Endothelial cell of umbilical vein (primary cell): Measurements from ENCODE around the gene MBLAC2. TPM values are rescaled to one million over a fixed set of nuclear protein-coding genes. Genes with fewer than 3 reads are reported as not detected.

Experiments used
- BruUV-seq: library from RNA; stranded (reverse); fragments of 400-500 nt; replicated peaks from 2 replicates; lab custom pipeline; 2021; lab: Mats Ljungman, UMichigan
- CTCF ChIA-PET: fragments of 300-600, 350-600 bp; sonication (Branson Sonifier 250); formaldehyde crosslinking; loops from one replicate; lab custom pipeline; 2021; ENCODE audit warnings: antibody characterized with exemption, inconsistent platforms; lab: Charles Lee
- POLR2A ChIA-PET: fragments of 300-600, 350-600 bp; sonication (Branson Sonifier 250); formaldehyde crosslinking; loops from one replicate; lab custom pipeline; 2021; ENCODE audit warnings: antibody characterized with exemption, inconsistent platforms; lab: Charles Lee
- DNase-seq: peaks from one replicate; pipeline ENCODE4 v3.0.0-alpha.2; 2011; ENCODE audit warnings: low read depth, low spot score
- FAIRE-seq: peaks from 2 replicates; lab custom pipeline; 2011; peaks lifted over from hg19 to GRCh38; lab: Jason Lieb, UNC
- H2AFZ ChIP-seq: 2 replicates; pipeline ENCODE4 v1.6.0; 2012; ENCODE audit warnings: low read depth, low read length, control low read depth, inconsistent platforms
- H3K27ac ChIP-seq: 2 replicates; pipeline ENCODE4 v1.5.1; 2011; ENCODE audit warnings: low read depth, mild to moderate bottlenecking, control low read depth, low read length, moderate library complexity; ENCODE audit not compliant: insufficient read depth
- H3K27me3 ChIP-seq, 2 experiments: 2 replicates each; pipeline versions ENCODE4 v1.6.0 to v1.6.1; 2011; ENCODE audit warnings: low read length in 2 of 2, mixed read lengths in 1 of 2; ENCODE audit not compliant: control insufficient read depth in 2 of 2, insufficient read depth in 2 of 2
- H3K36me3 ChIP-seq, 2 experiments: 2 replicates in 1 of 2; 3 replicates in 1 of 2; pipeline ENCODE4 v1.5.1; 2011; ENCODE audit warnings: low read length in 2 of 2, mild to moderate bottlenecking in 1 of 2, moderate library complexity in 1 of 2; ENCODE audit not compliant: control insufficient read depth in 2 of 2, insufficient read depth in 2 of 2; ENCODE audit errors: extremely low read depth in 1 of 2
- H3K4me1 ChIP-seq: 3 replicates; pipeline ENCODE4 v1.5.1; 2011; ENCODE audit warnings: mild to moderate bottlenecking, low read length; ENCODE audit not compliant: control insufficient read depth, insufficient read depth; ENCODE audit errors: extremely low read depth
- H3K4me2 ChIP-seq: 2 replicates; pipeline ENCODE4 v1.6.1; 2011; ENCODE audit warnings: low read length, control low read depth, mixed read lengths; ENCODE audit not compliant: insufficient read depth
- H3K4me3 ChIP-seq, 3 experiments: fragments of 200-600 bp in 1 of 3; sonication (generic), shearing (Covaris generic) in 1 of 3; replicated peaks in 1 of 3; 2 replicates each; pipeline ENCODE4 v1.5.1; 2011 to 2016; ENCODE audit warnings: control low read depth in 3 of 3, low read length in 3 of 3, mild to moderate bottlenecking in 2 of 3, inconsistent platforms in 1 of 3, low read depth in 1 of 3, moderate library complexity in 1 of 3; ENCODE audit not compliant: insufficient read depth in 1 of 3
- H3K79me2 ChIP-seq: 2 replicates; pipeline ENCODE4 v1.6.0; 2012; ENCODE audit warnings: low read length, inconsistent platforms; ENCODE audit not compliant: control insufficient read depth, insufficient read depth
- H3K9ac ChIP-seq: replicated peaks from 2 replicates; pipeline ENCODE3; 2011; ENCODE audit warnings: low read length, control low read depth; ENCODE audit not compliant: insufficient read depth; ENCODE audit errors: extremely low read depth
- H3K9me1 ChIP-seq: replicated peaks from 3 replicates; pipeline ENCODE4 v1.6.0; 2011; ENCODE audit warnings: mild to moderate bottlenecking, low read length; ENCODE audit not compliant: control insufficient read depth, insufficient read depth; ENCODE audit errors: extremely low read depth
- H3K9me3 ChIP-seq: replicated peaks from 2 replicates; pipeline ENCODE4 v1.5.1; 2012; ENCODE audit warnings: low read length, inconsistent platforms; ENCODE audit not compliant: control insufficient read depth, insufficient read depth
- H4K20me1 ChIP-seq: replicated peaks from 2 replicates; pipeline ENCODE3; 2011; ENCODE audit warnings: mild to moderate bottlenecking, low read length; ENCODE audit not compliant: control insufficient read depth, insufficient read depth; ENCODE audit errors: extremely low read depth
- EZH2 ChIP-seq: IDR thresholded peaks from 2 replicates; pipeline ENCODE4 v1.6.1; 2012; ENCODE audit warnings: borderline replicate concordance, low read depth, mild to moderate bottlenecking, moderate library complexity, low read length, inconsistent platforms; ENCODE audit not compliant: severe bottlenecking
- FOS ChIP-seq: IDR thresholded peaks from 2 replicates; pipeline ENCODE4 v1.6.1; 2011; ENCODE audit warnings: mild to moderate bottlenecking, low read length, moderate library complexity, borderline replicate concordance; ENCODE audit not compliant: insufficient read depth
- GATA2 ChIP-seq: IDR thresholded peaks from 2 replicates; pipeline ENCODE4 v1.7.0; 2011; ENCODE audit warnings: low read depth, mild to moderate bottlenecking, moderate library complexity, mixed read lengths, low read length; ENCODE audit not compliant: insufficient read length, insufficient read depth
- JUN ChIP-seq: IDR thresholded peaks from 2 replicates; pipeline ENCODE4 v1.6.1; 2011; ENCODE audit warnings: borderline replicate concordance, low read depth; ENCODE audit not compliant: insufficient read length, insufficient read depth
- MYC ChIP-seq: IDR thresholded peaks from one replicate; pipeline ENCODE4 v1.6.1; 2011; ENCODE audit warnings: mild to moderate bottlenecking, low read depth, low read length
- POLR2A ChIP-seq: IDR thresholded peaks from 2 replicates; pipeline ENCODE4 v1.6.1; 2012; ENCODE audit warnings: low read depth, mild to moderate bottlenecking, control low read depth, low read length
- POLR2AphosphoS5 ChIP-seq: IDR thresholded peaks from 2 replicates; pipeline ENCODE4 v1.6.1; 2012; ENCODE audit warnings: low read depth, mild to moderate bottlenecking, control low read depth, low read length, moderate library complexity; ENCODE audit not compliant: insufficient read depth
- dilution Hi-C: fragments of 300-500 bp; cut with MboI; formaldehyde crosslinking; loops from one replicate; pipeline ENCODE4 v1.15.0; 2019; ENCODE audit warnings: low sequenced_read_pairs; ENCODE audit not compliant: extremely low pct_ligation_motif_present
- intact Hi-C: fragments of 100-400 bp; cut with micrococcal nuclease; formaldehyde crosslinking; loops from one replicate; pipeline ENCODE4 v1.10.0; 2022
- polyA plus RNA-seq, 4 experiments: library from polyadenylated mRNA; depleted of rRNA in 3 of 4; stranded (reverse) in 3 of 4; unstranded in 1 of 4; fragments of >200 nt; gene quantifications; 2 replicates each; pipeline versions ENCODE4 v1.2.1 to v1.2.3, GENCODE V29; 2011 to 2012; ENCODE audit warnings: missing spikeins in 1 of 4
- total RNA-seq: library from RNA; stranded (reverse); gene quantifications from 2 replicates; pipeline ENCODE4 v1.2.3, GENCODE V29; 2021
- TF ChIP-seq, protein P1 (sequence below): IDR thresholded peaks from 2 replicates; pipeline ENCODE4 v1.6.1; 2011; ENCODE audit not compliant: insufficient read depth, insufficient read length
- TF ChIP-seq, protein P2 (sequence below), 2 donors: IDR thresholded peaks; 1 replicate in 1 of 2; 2 replicates in 1 of 2; pipeline ENCODE4 v1.5.1; 2011; ENCODE audit warnings: low read length in 2 of 2, mild to moderate bottlenecking in 2 of 2, moderate library complexity in 2 of 2, control low read depth in 1 of 2, inconsistent platforms in 1 of 2, low read depth in 1 of 2; ENCODE audit not compliant: insufficient read depth in 1 of 2; ENCODE audit errors: extremely low read depth in 1 of 2

Gene MBLAC2
- total and polyA plus RNA-seq, 2 donors (not counting 3 experiments of a cell fraction or from before 2014, with no cell fraction given) = 2.1 to 5.3 TPM

DNA sequence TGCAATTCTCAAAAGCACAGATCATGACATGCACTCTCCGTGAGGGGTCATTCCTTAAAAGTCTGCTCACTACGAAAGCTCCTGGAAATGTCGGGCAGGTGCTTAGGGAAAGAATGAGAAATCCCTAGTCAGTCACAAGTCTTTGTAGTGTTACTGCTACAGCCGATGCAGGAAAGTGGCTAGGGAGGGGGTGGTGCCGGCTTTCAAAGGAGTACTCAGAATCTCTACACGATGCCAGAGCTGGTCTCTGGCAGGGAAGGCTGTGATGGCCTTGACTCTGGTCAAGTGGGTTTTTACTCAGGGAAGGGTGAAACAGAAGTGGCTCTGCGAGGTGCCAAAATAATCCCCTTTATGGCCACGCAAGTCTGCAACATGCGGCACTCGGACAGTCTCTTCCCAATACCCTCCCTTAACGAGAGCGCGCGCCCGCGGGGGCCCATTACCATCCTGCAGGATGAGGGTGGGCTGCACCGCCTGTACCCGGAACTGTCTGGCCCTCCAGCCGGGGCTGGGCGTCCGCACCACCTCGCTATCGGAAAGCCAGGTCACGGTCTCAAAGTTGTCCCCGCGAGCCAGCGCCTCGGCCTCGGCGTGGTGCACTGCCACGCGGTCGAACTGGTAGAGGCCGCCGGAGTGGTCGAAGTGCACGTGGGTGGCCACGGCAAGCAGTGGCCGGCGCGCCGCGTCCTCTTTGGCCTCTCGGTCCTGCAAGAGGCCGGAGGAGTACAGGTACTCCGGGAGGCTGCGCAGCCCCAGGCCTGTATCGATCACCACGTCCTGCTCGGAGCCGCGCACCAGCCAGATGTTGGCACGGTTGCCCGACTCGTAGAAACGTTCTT is 956 bp downstream of the MBLAC2 start:
- ChIA-PET POLR2A (interaction anchor here (1.1 kb wide), 2 partner anchors 56 to 64 kb away, joined by 3 read pairs; partner anchors contain the start of gene CETN3), CTCF (interaction anchor here (1.0 to 5.3 kb wide), 4 partner anchors 12 to 63 kb away, joined by 5 to 38 read pairs (median 8); partner anchors contain the start of genes CETN3 and LYSMD3)
- no peaks in the 10 kb centered on the region for H3K36me3 ChIP-seq
- no peaks in the 10 kb centered on the region for H4K20me1 ChIP-seq
- peaks cover 36% of the 10 kb centered on the region for H3K79me2 ChIP-seq
- H3K4me3 ChIP-seq = peak overlapping the region; percentile 4 to 80 (median 48)
- H3K9me1 ChIP-seq = no peaks in the 10 kb centered on the region
- peak overlapping the region; percentile 17 for H3K9ac ChIP-seq
- dilution Hi-C loops (no loop called here), intact Hi-C loops (loop anchor here (1.0 to 2.0 kb wide), 3 partner anchors 35 to 64 kb away; partner anchors contain the start of genes CETN3 and LYSMD3)
- FAIRE-seq = peak; percentile 26
- peak; percentile 48 for DNase-seq
- TF ChIP-seq FOS (no peak), POLR2A (no peak), MYC (peak; percentile 57), JUN (no peak)
- TF ChIP-seq, protein P1, sequence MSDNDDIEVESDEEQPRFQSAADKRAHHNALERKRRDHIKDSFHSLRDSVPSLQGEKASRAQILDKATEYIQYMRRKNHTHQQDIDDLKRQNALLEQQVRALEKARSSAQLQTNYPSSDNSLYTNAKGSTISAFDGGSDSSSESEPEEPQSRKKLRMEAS = peak; percentile 85
- no peak overlapping the region for H3K27ac ChIP-seq
- no TSS peak for BruUV-seq
- H3K4me1 ChIP-seq = peaks cover 15% of the 10 kb centered on the region
- H3K9me3 ChIP-seq = no peaks in the 10 kb centered on the region
- peak overlapping the region; percentile 97 for H3K4me2 ChIP-seq
- H3K27me3 ChIP-seq = no peaks in the 10 kb centered on the region
- H2AFZ ChIP-seq = peak overlapping the region; percentile 45

DNA sequence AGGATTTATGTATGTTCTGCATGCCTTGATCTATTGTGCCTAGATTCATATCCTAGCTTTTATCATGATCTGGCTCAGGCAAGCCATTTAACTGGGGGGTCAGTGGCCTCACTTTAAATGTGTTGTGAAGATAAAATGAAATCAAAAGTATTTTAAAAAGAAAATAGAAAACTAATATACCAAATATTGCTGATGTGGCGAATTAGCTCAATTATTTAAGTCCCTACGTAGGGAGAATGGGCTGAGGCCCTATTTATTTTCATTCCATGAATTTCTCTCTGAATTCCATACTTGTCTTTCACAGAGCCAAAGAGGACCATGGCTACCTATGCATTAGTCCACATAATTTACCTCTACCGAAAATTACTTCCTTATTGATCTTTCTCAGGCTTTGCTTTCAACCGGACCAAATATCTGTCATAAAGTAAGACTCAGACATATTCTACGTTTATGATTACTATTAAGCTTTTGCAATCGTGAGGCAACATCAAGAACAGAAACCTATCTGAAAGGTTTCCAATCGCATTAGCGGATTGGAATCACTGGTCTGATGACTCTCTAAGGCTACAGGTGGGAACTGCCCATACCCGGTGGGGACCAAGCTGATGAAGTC is 1.7 kb downstream of the MBLAC2 start:
- Histone ChIP-seq H3K79me2 (peaks cover 35% of the 10 kb centered on the region), H2AFZ (peak overlapping the region; percentile 45), H3K9ac (peak overlapping the region; percentile 17), H3K4me1 (peaks cover 15% of the 10 kb centered on the region), H3K9me3 (no peaks in the 10 kb centered on the region), H3K36me3 (no peaks in the 10 kb centered on the region), H3K27ac (no peak overlapping the region), H3K4me3 (peak overlapping the region; percentile 4 to 80 (median 48)), H3K27me3 (no peaks in the 10 kb centered on the region), H3K4me2 (peak overlapping the region; percentile 97), H4K20me1 (no peaks in the 10 kb centered on the region), H3K9me1 (no peaks in the 10 kb centered on the region)
- ChIA-PET CTCF (interaction anchor here (0.8 to 5.3 kb wide), 3 partner anchors 11 to 56 kb away, joined by 3 to 38 read pairs (median 4); partner anchors contain the start of gene LYSMD3), POLR2A (no interaction called here)
- intact Hi-C loops = no loop called here
- TF ChIP-seq JUN = no peak
- TF ChIP-seq, protein P1 = no peak
- no peak for TF ChIP-seq EZH2
- no peak for TF ChIP-seq POLR2AphosphoS5
- TF ChIP-seq FOS = no peak
- TF ChIP-seq GATA2 = no peak
- no peak for TF ChIP-seq POLR2A
- no peak for TF ChIP-seq MYC
- TF ChIP-seq, protein P2, sequence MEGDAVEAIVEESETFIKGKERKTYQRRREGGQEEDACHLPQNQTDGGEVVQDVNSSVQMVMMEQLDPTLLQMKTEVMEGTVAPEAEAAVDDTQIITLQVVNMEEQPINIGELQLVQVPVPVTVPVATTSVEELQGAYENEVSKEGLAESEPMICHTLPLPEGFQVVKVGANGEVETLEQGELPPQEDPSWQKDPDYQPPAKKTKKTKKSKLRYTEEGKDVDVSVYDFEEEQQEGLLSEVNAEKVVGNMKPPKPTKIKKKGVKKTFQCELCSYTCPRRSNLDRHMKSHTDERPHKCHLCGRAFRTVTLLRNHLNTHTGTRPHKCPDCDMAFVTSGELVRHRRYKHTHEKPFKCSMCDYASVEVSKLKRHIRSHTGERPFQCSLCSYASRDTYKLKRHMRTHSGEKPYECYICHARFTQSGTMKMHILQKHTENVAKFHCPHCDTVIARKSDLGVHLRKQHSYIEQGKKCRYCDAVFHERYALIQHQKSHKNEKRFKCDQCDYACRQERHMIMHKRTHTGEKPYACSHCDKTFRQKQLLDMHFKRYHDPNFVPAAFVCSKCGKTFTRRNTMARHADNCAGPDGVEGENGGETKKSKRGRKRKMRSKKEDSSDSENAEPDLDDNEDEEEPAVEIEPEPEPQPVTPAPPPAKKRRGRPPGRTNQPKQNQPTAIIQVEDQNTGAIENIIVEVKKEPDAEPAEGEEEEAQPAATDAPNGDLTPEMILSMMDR (IDR thresholded peaks at IDR 0.05; ENCODE audit: extremely low read depth in 1 of 2, insufficient read depth in 1 of 2, low read depth in 1 of 2, low read length in 2 of 2) = no peak
- DNase-seq = no peak
- dilution Hi-C loops = no loop called here
- FAIRE-seq = no peak
- BruUV-seq = TSS peak; percentile 32
